B cell (primary cell): ENCODE data around the gene COX6B2.

Experiments used
- EZH2 ChIP-seq: IDR thresholded peaks from 2 replicates; pipeline ENCODE4 v1.6.1; 2012; ENCODE audit warnings: borderline replicate concordance, low read depth, mild to moderate bottlenecking, moderate library complexity, low read length; ENCODE audit not compliant: insufficient read depth, poor library complexity, severe bottlenecking
- TF ChIP-seq, protein P1 (sequence below): fragments of 200-600 bp; IDR thresholded peaks from one replicate; pipeline ENCODE4 v1.8.0; 2022; ENCODE audit warnings: antibody characterized with exemption, mild to moderate bottlenecking

DNA sequence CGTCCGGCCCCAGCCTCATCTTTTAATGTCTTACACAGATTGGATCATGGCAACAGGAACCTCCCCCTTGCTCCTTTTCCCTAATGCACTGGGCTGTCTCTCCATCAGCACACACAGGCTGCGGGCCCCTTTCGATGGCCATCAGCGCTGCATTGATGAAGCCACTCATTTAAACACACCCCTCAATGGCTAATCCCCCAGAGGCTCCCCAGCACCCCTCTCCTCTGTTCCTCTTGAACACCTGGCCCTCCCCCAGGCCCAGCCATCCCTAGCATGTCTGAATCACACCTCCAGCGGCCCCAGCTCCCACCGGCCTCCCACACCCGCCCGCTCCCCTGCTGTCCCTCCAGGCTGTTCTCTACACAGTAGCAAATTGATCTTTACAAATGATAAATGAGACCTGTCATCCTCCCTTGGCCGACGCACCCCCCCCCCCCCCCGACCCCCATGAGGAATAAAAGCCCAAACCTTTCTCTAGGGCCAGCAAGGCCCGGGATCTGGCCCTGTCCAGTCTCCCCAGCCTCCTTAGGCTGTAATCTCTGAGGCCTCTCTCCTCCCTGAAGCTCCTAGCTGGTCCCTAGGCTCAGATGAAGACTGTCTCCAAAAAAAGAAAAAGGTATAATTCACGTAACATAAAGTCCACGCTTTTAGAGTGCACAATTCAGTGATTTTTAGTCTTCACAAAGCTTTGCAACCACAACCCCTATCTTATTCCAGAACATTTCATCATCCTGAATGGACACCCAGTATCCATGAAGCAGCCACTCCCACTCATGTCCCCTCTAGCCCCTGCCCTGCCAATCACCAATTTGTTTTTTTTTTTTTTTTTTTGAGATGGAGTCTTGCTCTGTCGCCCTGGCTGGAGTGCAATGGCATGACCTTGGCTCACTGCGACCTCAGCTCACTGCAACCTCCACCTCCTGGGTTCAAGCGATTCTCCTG is 38.6 kb upstream of the COX6B2 start:
- TF ChIP-seq, protein P1, sequence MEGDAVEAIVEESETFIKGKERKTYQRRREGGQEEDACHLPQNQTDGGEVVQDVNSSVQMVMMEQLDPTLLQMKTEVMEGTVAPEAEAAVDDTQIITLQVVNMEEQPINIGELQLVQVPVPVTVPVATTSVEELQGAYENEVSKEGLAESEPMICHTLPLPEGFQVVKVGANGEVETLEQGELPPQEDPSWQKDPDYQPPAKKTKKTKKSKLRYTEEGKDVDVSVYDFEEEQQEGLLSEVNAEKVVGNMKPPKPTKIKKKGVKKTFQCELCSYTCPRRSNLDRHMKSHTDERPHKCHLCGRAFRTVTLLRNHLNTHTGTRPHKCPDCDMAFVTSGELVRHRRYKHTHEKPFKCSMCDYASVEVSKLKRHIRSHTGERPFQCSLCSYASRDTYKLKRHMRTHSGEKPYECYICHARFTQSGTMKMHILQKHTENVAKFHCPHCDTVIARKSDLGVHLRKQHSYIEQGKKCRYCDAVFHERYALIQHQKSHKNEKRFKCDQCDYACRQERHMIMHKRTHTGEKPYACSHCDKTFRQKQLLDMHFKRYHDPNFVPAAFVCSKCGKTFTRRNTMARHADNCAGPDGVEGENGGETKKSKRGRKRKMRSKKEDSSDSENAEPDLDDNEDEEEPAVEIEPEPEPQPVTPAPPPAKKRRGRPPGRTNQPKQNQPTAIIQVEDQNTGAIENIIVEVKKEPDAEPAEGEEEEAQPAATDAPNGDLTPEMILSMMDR, result no peak
- TF ChIP-seq EZH2, result no peak
